Measurements from ENCODE around the gene RAD51B.
A peak's percentile ranks its signal among the peaks of the same experiment; 100 is the strongest.

The RAD51B gene

DNA sequence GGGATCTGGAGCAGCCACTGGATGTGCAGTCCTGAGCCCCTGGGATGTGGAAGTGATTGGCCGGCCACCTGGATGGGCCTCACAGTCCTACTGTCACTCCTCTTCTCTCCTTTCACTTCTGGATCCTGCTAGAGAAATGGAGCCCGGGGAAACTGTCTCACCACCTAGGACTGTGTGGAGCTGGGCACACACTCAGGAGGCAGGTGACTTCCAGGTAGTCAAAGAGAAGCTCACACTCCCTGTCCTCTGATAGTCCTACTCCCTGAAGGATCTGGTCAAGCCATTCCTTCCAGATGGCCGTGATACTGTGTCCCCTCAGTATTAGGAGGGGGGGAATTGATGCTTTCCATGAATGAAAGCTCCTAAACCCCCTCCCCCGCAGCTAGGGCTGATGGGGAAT lies 772.2 kb downstream of the RAD51B start:
- no peak for DNase-seq

DNA sequence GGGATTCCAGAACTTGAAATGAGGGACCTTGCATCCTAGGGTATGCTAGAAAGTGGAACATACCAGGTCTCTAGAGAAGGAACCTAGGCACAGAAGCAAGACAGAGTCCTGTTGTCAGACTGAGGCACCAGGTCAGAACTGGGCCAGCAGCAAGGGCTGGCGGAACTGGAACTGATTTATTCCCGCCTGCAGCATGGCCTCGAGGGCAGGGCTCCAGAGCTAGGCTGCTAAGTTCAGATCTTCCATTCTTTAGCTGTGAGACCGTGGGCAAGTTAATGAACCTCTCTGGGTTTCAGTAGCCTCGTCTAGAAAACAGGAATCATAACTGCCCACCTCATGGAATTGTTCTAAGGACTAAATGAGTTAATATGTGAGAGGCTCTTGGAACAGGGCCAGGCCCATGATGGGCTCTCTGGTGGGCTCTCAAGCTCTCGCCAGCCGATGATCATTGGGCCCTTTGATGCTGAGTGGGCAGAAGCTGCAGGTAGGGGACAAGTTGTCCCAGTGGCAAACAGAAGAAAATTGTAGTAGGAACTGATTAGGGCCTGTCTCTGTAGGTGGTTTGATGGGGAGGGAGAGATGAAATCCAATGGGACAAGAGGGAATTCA lies 773.5 kb downstream of the RAD51B start:
- no peak for DNase-seq

DNA sequence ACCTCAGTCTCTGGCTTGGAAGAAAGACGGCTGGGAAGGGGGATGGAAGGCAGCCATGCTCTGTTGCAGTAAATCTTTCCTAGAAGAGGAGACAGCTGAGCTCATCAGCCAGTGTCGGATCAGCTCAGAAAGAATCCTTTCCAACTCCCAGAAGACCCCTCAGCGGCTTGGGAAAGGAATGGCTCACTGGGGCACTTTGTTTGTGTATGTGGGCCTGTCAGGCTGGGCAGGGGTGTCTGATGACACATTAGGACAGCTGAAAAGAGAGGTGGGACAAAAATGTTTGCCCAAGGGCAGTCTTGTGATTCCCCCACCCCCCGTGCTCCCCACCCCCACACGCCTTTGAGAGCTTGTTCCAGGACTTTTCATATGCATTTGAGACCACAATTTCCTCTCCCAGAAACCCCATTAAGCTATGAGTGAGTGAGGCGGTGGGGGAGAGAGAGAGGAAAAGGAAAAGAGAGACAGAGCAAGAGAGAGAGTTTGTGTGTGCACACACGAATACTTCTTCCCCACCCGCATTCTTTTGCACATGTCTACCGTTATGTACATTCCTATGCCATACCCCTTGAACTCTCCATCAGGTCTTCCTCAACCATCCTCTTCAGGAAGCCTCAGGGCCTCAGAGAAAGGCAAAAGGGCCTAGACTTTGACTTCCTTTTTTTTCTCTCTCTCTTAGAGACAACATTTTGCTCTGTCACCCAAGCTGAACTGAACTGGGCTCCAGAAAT lies 774.4 kb downstream of the RAD51B start:
- peak; percentile 39 for DNase-seq

DNA sequence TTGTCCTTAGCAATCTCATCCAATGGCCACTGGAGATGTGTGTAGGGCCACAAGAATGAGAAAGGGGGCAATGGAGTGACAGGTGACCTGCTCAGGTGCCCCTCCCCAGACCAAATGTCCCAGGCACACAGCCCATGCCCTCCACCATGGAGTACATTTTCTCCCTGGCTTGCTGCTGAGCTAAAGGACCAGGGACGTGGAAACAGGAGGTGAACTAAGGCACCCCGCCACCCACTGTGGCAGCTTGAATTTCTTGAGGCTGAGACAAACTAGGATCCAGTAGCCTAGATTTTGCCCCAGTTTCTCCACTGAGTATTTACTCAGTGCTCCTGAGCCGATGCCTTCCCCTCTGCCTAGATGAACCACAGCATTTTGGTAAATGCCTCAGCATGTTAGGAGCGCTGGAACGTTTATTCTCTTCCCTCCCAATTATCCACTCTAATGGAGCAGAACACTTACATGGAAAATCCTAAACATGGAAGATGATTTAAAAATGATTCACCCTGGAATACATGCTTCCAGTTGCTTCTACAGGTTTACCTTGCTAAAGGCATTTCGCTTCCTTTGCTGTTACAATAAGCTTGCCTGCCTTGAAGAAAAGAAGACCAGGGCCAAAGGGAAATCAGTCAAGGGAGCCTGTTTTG lies 775.3 kb downstream of the RAD51B start:
- DNase-seq: no peak

DNA sequence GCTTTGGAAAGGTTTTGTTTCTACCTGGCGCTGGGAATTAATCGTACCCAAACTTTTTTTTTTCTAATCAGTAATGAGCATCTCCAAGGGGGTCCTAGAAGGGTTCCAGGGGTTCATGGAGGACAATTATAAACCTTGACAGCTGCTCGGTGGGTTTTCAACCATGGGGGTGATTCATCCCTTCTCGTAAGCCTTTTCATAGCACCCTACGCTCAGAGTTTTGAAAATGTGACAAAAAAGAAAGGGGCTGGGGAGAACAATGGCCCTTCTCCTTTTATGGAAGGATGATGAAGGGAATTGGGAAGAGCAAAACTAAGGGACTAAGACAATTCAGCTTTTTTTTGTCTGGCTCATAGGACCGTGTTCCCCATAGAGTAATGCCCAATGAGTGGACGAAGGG lies 776.6 kb downstream of the RAD51B start:
- DNase-seq: no peak

DNA sequence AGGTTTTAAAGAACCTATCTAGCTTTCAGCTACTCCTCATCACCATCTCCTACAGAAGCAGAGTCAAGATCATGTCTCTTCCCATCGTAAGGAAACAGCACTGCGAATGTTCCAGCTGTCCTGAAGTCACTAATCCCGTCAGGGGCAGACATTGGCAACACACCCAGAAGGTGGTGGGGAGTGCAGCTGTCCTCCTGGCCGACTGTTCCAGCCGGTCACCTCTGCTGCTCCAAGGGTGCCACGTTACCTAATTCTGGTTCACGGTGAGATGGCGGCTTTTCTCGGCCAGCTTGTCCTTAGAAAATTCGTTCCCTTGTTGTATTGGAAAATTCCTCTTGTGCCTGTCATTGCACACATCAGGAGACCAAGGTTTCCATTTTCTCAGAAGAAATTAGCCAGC lies 777.1 kb downstream of the RAD51B start:
- DNase-seq: no peak

DNA sequence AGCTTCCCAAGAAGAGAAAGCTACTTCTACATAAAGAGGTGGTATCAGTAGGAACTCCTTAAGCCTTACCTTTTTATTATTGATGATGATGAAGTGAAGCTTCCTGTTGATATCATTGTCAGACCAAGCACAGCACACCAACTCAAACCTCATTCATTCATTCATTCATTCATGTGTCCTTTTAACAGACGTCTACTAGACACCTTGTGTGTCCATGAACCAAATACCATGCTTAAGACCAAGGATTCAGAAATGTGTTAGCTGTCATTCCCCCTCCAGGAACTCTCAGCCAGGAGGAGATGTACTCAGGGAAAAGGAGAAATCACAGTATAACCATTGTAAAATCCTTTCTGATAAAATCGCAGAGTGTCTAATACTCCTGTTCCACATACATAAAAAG lies 778.5 kb downstream of the RAD51B start:
- no peak for DNase-seq

DNA sequence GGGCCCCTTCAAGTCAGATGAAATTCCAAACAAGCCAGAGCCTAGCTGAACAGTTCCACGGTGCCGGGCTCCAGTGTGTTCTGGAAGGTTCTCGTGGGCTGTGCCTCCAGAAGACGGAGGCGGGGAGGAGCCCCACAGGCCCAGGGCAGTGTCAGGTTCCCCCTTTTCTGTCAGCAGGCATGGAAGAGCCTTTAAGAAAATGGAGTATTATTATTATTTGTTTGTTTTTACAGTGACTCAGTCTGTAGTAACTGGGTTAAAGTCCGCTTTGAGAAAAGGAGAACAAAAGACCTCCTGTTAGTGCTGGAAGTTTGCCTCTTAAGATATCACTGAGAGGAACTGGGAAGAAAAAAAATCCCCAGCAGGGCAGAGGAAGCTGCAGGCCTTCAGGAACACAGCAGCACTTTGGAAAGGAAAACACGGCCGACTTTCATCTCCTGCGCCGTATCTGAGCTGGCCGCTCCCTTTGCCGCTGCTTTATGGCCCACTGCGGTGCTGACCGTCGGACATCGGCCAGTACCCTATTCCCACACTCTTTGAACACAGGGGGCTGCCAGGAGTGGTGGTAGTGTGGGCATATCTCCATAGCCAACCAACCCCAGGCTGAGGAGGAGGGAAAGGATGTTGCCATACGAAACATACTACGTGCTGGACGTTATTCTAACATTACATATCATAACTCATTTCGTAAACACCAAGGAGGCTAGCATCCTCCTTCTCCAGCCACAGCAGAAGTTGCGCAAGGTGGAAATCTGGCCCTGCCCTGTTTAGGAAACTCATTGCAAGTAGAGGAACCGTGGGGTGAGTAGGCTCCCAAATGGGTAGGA lies 779.3 kb downstream of the RAD51B start:
- DNase-seq: peak; percentile 61

DNA sequence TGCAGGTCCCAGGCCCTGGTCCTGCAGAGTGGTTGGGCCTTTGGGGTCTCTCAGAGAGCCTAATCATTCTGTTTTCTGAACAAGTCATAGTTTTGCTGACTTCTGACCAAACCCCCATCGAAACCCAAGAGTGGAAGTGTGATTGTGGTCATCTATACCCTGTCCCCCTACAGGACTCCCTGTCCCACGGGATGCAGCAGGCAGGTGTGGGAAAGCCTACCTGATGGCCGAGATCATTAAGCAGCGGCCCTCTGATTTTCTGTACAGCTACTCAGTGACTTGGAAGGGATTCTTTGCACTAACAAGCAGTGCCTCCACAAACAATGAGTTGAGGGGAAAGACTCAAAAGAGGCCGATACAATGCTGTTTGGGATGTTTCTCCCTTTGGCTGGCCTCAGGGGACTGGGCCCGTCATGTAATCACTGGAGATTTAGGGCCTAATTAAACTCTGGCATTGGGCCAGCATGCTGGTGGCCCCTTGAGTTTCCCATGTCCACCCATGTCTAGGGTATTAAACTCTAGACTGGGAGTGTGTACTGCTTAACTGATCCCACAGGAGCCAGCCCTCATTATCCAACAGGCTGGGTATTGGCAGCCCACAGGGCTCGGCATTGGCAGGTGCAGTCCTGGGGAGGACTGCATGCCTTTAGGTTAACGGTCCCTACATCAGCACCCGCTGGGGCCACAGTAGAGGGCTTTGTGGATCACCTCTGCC lies 780.5 kb downstream of the RAD51B start:
- no peak for DNase-seq

DNA sequence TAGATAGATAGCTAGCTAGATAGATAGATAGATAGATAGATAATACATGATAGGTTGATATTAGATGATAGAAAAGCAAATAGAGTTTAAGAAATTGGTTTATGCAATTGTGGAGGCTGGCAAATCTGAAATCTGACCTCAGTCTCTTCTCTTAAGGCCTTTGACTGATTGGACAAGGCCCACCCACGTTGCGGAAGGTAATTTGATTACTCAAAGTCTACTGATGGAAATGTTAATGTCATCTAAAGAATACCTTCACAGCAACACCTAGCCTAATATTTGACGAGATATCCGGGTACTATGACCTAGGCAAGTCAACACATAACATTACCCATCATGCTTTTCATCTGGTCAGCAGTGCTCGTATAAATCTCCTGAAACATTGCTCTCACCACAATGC lies 782.9 kb downstream of the RAD51B start:
- no peak for DNase-seq

DNA sequence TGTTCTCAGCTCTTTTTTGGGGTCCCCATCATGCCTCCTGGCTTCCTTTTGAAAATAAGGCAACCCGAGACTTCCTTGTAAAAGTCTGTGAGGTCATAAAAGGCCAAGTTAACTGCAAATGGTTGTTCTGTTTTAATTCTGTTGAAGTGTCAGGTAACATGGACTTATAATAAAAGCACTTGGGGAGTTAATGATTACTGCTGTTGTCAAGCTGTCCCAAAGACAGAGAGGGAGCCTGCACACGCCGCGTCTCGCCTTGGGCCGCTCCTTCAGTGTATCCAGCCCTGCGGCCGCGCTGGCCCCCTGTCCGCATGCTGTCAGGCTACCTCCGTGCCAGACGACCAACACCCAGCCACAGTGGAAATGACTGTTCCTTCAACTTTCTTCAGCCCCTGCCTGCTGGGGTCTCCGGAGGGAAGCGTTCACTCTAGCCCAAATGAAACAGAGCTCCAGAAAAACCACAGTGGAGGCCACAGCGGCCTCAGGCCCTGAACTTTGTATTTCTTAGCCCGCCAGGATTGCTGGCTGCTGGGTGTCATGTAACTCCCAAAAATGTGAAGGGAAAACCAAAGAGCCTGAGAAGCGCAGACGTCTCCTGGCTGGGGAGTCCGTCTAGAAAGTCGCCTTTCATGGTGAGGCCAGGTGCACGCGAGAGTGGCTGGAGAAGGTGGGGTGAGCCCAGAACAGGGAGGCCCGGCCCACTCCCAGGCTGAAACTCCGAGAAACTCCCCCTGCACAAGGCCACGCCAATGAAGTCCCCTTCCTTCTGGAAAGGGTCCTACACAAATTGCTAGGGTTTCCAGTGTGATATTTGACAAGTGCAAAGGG lies 784.2 kb downstream of the RAD51B start:
- DNase-seq: no peak

DNA sequence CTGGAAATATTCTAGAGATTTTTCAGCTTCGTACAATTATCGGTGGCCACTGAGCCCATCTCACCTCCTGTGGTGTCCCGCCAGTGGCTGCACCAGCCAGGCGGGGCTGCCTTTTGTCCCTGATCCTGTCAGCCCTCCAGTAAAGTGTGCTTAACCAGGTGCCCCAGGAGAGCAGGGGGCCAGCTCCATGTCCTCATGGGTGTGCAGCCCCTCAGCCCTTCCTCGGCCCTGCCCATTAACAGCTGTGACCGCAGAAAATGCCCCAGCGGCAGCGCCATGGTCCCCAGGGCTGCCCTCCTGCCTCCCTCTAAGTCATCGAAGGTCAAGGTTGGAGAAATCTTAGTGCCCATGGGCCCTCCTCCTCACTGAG lies 784.8 kb downstream of the RAD51B start:
- no peak for DNase-seq

DNA sequence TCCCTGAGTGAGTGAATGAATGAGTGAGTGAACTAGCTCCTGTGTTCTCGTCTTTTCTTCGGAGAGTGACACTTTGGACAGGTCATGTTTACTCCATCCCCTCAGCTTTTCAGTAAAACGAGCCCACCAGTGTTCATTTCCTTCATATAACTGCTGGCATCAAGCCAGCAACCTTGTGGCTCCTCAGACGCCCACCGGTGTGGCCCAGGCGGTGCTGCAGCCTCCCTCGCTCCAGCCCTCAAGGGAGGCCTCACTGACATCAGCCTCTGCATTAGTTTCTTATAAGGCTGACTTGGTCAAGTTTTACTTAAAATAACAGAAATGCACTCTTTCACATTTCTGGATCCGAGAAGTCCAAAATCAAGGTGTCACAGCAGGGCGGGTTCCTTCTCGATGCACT lies 785.2 kb downstream of the RAD51B start:
- DNase-seq: no peak

DNA sequence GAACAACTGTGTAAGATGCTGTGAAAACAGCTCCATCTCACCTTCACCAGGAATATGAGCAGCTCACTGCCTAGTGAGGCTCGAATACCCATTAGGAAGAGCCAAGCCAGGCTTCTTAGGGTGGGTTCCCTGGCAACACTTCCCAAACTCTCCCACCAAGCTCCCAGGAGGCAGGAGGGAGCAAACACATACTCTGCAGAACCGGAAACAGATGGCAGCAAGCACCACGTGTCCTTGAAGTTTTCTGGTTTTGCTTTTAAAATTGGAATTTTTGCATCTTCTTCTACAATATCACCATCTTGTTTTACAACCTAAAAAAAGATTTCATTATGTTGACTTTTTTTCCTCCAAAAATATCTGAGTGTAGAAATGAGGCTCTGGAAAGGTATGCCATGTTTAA lies 786.6 kb downstream of the RAD51B start:
- no peak for DNase-seq

DNA sequence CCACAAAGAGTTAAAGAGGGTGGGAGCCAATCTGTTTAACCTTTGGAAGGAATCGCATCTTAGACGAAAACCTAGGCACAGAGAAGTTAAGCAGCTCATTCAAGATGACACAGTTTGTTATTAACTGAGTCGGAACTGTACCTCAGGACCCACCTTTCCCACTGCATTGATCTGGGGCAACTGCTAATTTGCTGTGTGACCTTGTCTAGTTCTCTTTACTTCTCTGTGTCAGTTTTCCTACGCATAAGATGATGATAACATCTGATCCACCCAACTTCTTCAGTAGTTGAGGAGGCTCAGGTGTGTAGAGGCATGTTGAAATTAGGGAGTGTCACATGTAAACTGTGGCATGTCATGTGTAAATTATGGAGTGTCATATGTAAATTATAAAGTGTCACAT lies 787.1 kb downstream of the RAD51B start:
- no peak for DNase-seq

DNA sequence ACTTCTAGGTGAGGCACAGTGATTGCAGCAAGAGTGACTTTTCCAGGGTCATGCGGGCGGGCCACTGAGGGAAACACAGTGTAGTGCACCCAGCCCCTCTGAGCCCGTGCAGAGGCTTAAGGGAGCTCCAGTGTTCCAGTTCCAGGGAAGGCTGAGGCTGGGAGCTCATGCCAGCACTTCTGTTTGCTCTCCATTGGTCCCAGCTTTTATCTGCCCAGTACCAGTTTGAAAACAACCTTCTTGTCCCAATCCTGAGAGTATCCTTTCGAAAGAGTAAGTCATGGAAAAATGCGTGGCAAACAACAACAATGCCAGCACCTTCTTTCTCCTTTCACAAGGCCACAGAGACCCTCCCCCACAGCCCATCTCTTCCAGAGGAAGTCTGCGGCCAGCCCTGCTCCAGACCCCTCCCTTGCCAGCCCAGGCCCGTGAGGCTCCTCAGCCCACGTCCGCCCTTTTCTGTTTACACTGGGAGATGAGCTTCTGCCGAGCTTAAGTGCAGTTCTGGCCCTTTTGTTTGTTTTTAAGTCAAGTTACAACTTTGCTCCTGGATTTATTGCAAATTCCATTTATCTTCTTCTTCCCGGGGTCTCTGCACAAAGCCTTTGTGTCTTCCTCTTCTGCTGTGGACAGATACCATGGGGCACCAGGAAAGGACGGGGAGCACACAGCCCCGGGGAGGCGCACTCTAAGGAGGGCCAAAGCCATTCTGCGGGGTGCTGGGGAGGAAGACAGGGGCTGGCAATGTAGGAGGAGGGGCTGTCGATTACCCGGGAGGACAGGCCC lies 787.7 kb downstream of the RAD51B start:
- no peak for DNase-seq

DNA sequence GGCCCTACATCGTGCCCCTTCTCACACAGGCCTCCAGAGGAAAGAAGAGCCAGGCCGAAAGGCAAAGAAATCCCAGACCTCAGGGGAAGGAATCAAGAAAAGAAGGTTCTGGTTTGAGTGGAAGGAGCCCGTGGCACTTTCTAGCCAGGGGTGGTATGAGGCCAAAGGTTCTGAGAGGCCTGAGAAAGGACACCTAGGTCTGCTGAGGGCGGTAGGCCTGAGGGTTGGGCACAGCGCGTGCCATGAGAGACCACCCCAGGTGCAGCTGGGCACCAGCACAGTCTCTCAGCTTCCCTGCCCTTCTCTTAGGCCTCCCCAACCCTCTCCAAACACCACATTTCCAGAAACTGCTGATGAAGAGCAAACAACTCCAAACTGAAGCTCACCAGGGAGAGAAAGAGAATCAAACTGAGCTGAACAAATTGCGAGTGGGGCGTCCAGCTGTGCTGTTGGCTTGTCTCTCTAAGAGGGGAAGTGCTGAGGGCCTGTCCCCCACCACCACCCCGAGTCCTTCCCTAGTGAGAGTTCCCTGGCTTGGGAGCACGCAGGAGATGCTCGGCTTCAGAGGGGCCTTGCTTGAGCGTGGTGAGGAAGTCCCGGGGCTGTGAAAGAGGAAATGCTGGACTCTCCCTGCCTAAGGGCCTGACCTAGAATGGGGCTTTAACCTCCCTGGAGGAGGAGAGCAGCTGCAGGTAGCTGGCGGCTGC lies 788.4 kb downstream of the RAD51B start:
- no peak for DNase-seq

DNA sequence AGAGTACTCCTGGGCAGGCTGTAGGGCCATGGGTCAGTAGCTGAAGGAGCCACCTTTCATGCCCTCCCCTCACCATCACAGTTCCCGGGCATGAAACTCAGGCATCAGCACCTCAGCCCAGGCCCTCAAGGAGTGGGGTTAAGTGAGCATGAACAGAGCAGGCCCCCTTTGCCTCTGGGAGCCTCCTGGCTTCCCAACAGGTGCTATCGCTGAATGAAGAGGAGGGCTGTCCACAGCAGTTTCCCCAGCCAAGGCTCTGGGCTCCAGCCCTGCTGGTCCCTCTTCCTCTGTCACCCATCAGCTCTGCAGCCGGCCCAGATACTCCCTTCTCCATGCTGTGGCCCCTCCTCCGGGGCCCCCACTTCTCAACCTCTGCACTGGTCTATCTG lies 789.0 kb downstream of the RAD51B start:
- no peak for DNase-seq

DNA sequence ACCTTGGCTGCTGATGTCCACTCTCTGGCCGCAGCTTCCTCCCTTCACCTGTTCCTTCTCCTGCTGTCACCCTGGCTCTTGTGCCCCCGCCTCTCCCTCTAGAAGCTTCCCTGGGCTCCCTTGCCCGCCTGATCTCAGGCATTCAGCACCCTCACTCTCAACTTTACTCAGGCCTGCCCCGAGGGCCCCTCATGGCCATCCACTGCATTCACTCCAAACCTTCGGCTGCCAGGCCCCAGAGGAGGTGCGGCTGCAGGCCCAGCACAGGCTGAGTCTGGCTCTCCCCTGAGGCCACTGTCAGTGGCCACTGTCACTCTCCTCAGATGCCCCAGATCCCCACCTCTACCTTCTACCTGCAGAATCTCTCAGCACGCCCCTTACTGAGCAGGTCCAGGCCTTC lies 789.4 kb downstream of the RAD51B start:
- no peak for DNase-seq

DNA sequence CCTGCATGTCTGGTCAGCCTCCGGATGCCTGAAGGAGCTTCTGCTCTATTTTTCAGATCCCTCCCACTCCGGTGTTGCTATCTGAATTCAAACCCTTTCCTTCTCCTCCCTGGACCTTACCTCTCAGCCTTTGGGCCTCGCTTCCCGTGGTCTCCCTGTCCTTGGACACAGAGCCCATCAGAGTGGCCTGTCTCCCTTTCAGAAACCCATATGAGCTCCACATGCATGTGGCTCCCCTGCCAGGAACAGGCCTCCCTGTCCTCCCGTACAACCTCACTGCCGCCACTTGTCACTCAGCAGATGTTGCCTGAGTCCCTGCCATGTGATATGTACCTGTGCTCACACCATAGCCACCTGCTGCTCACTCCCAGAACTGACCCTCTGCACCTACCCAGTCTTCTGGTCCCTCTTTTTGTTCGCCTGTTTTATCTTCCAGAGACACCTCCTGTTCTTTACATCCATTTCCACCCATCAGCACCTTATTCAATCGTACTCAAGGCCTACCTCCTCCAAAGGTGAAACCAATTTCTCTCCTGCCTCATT lies 790.7 kb downstream of the RAD51B start:
- no peak for DNase-seq
